ENCODE measurements around the gene SLC25A41. TPM values are rescaled to one million over a fixed set of nuclear protein-coding genes. Genes with fewer than 3 reads are reported as not detected.
"Not testable (repeated sequence)": the region's sequence is repeated elsewhere in the genome, so short reads cannot be mapped to it uniquely, and the experiment has no call there.

The SLC25A41 gene
- total RNA-seq, 1 experiment from 2014 or later: not detected

DNA sequence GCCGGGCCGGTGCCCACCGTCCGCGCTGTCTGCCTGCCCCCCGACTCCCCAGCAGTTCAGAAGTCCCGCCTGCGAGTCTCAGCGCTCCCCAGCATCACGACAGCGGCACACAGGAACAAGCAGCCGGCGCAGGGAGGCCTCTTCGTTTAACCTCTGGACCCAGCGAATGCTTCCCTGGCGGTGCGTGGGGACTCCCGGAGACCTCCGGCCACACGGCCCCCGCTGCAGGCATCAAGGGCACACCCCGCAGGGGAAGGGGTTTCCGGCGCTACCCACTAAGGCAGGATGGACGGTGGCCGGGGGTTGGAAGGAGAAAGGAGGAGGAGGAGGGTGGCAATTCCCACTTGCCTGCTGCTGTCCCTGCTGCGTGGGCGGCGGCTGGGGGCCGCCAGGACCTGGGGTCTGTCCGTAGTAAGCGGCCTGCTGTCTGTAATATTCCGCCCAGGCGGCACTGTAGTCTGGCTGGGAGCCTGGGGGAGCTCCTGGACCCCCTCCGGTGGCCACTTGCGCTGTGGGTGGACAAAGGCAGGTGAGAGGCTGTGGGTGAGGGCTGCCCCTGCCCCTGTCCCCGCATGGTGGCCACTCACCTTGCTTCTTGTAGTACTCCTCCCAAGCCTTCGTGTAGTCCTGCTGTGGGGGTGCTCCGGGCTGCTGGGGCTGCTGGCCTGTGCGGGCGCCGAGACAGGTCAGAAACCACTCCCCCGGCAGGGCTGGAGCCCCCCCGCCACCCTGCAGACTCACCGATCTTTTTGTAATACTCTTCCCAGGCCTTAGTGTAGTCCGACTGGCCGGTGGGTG lies 18.6 kb downstream of the SLC25A41 start:
- H3K27ac ChIP-seq: no peak overlapping the region
- DNase-seq (ENCODE audit: low read depth in 1 of 2, low spot score in 2 of 2): no peak
- no peaks in the 10 kb centered on the region for H3K4me1 ChIP-seq (replicated peaks)
- no peaks in the 10 kb centered on the region for H3K27me3 ChIP-seq (replicated peaks)
- no peaks in the 10 kb centered on the region for H3K9me3 ChIP-seq (replicated peaks)
- H3K4me3 ChIP-seq: no peak overlapping the region
- H3K36me3 ChIP-seq: peaks cover 72% of the 10 kb centered on the region

DNA sequence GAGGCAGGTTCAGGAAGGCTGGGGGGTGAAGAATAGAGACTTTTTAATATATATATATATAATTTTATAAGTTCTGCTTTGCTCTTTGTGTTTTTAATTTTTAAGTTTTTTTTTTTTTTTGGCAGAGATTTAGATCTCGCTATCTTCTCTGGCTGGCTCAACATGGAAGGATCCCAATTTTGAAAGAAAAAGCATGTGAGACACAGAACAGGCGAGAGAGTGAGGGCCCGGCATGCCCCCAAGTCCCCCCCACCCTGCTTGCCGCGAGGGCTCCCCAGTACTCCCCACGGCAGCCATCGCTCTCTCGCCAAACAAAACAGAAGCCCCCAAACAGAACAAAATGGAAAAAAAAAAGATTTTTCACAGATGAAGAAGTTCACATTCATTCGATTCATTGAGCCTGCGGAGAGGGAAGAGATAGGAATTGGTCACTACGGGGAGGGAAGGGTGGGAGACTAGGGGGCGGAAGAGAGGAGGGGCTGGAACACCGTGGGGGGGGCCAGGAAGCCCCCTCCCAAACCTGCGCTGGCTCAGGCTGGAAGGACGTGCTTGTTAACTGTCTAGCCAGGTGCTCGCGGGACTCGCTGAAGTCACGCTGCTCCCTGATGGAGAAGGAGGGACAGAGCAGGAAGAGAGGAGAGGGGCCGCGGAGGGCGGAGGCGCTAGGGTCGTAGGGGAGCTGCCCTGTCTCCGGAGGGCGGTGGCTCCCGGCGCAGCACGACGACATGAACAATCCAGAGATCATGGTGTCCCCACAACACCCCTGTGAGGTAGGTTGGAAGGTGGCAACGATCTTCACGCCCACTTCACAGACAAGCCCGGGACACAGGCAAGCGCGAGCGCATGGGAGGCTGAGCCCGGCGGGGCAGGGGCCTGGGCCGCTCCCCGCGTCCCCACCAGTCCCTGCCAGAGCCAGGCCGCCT lies 19.6 kb downstream of the SLC25A41 start:
- Histone ChIP-seq H3K4me1 (replicated peaks) (no peaks in the 10 kb centered on the region), H3K9me3 (replicated peaks) (no peaks in the 10 kb centered on the region), H3K4me3 (no peak overlapping the region), H3K27me3 (replicated peaks) (no peaks in the 10 kb centered on the region), H3K36me3 (peaks cover 61% of the 10 kb centered on the region), H3K27ac (no peak overlapping the region)
- DNase-seq (ENCODE audit: low read depth in 1 of 2, low spot score in 2 of 2): no peak

DNA sequence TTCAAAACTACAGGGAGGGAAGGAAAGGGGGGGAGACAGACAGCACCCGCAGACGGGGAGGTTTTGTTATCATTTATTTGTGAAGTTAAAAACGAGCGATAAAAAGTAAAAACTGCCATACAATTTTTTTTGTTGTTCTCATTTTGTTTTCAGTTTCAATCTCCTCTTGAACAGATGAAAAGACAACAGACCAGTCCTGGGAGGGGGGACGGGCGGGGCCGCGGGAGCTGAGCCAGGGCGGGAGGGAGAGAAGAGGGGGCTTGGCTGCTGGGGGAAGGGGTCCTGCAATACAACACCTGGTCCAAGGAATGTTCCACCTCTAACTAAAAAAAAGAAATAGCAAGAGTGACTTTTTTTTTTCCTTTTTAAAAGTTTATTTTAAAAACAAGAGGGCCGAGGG lies 20.3 kb downstream of the SLC25A41 start:
- Histone ChIP-seq H3K9me3 (replicated peaks) (no peaks in the 10 kb centered on the region), H3K27me3 (replicated peaks) (no peaks in the 10 kb centered on the region), H3K27ac (no peak overlapping the region), H3K4me3 (no peak overlapping the region), H3K4me1 (replicated peaks) (no peaks in the 10 kb centered on the region), H3K36me3 (peaks cover 55% of the 10 kb centered on the region)
- DNase-seq (ENCODE audit: low read depth in 1 of 2, low spot score in 2 of 2): no peak

DNA sequence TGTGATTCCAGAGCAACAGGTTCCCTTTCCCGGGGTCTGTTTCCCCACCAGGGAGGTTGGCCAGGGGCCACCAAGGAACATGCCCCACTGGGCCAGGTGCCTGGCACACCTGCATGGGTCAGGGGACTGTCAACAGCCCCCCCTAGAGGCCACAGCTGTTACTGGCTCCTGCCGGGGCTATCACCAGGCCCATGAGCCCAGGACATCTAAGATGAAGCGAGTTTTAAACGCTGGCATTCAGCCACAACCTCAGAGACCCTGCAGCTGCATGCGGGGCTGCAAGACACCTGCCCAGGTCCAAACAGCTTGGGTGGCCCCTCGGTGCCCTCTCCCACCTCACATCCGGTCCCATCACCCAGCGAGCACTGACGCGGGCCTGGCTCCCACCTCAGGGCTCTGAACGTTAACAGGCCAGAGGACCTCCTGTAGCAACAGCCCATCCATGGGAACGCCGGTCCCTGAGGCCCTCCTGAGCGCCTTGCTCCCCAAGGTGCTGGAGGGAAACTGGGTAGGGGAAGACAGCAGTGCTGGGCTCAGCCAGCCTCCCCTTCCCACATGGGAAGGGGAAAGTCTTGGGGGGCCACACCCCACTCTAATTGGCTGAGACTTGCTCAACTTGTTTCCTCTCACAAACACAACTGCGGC lies 21.0 kb downstream of the SLC25A41 start:
- no peak for DNase-seq (ENCODE audit: low read depth in 1 of 2, low spot score in 2 of 2)
- Histone ChIP-seq H3K4me1 (replicated peaks) (no peaks in the 10 kb centered on the region), H3K9me3 (replicated peaks) (no peaks in the 10 kb centered on the region), H3K36me3 (peaks cover 47% of the 10 kb centered on the region), H3K27me3 (replicated peaks) (no peaks in the 10 kb centered on the region), H3K27ac (no peak overlapping the region), H3K4me3 (no peak overlapping the region)

DNA sequence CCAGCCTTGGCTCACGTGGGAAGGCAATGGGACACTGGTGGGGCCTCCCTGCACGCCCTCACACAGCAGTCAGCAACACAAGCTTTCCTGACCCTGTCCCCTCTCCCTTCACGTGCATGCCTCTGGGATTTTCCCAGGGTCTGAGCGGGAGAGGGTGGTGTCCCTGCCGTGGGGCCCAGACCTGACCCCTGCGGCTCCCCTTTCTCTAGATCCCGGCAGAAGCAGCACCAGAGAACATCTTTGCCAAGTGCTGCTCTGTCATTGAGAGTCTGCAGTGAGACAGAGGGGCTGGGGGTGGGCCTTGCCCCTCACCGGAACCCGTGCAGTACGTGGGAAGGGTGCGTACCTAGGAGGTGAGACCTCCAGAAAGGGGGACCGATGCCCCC lies 21.5 kb downstream of the SLC25A41 start:
- no peaks in the 10 kb centered on the region for H3K4me1 ChIP-seq (replicated peaks)
- no peaks in the 10 kb centered on the region for H3K27me3 ChIP-seq (replicated peaks)
- no peak for DNase-seq (ENCODE audit: low read depth in 1 of 2, low spot score in 2 of 2)
- no peak overlapping the region for H3K4me3 ChIP-seq
- no peak overlapping the region for H3K27ac ChIP-seq
- H3K36me3 ChIP-seq: peaks cover 42% of the 10 kb centered on the region
- H3K9me3 ChIP-seq (replicated peaks): no peaks in the 10 kb centered on the region

GRCh38 chr19:6409346-6409745 lies 24.2 kb downstream of the SLC25A41 start:
- H3K36me3 ChIP-seq: peaks cover 16% of the 10 kb centered on the region
- H3K4me3 ChIP-seq: no peak overlapping the region
- no peaks in the 10 kb centered on the region for H3K9me3 ChIP-seq (replicated peaks)
- no peak overlapping the region for H3K27ac ChIP-seq
- H3K27me3 ChIP-seq (replicated peaks): no peaks in the 10 kb centered on the region
- DNase-seq (ENCODE audit: low read depth in 1 of 2, low spot score in 2 of 2): no peak
- H3K4me1 ChIP-seq (replicated peaks): no peaks in the 10 kb centered on the region

- no peaks in the 10 kb centered on the region for H3K27me3 ChIP-seq (replicated peaks)
Observed at GRCh38 chr19:6406401-6406800, 27.2 kb downstream of the SLC25A41 start.

DNA sequence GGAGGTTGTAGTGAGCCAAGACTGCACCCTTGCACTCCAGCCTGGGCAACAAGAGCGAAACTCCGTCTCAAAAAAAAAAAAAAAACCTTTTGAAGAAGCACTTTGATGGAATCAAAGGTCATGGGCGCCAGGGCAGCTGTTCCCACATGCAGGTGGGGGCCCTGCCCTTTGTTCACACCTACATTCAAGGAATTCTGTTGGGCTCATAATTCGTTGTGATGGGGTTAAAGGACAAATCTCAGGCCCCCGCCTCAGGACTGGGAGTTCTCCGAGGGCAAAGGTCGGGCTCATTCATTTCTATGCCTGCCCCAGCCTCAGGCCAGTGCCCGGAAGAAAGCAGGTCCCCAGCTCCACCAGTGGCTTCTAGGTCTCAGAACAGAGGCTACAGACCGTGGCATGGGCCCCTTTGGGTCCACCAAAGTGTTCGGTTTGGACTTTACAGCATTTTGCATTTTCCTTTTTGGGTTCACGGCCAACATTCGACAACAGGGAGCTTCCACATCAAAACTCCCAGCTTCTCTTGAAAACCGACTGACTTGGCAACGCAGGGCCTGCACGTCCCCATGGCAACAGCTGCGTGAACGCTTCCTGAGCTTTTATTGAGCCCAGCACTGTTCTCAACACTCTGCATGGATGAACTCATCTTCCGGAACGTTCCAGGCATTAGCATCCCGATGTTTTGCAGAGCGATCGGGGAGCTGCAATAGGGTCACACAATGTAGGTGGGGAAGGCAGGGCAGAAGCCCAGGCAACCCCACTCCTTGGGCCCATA lies 30.5 kb downstream of the SLC25A41 start:
- Histone ChIP-seq H3K27me3 (replicated peaks) (no peaks in the 10 kb centered on the region), H3K4me1 (replicated peaks) (no peaks in the 10 kb centered on the region)
- DNase-seq (ENCODE audit: low read depth in 1 of 2, low spot score in 2 of 2): no peak

More at GRCh38 chr19:6406401-6406800, 27.2 kb downstream of the SLC25A41 start:
- Histone ChIP-seq H3K4me1 (replicated peaks) (no peaks in the 10 kb centered on the region), H3K27ac (no peak overlapping the region), H3K36me3 (no peaks in the 10 kb centered on the region), H3K9me3 (replicated peaks) (no peaks in the 10 kb centered on the region), H3K4me3 (no peak overlapping the region)
- no peak for DNase-seq (ENCODE audit: low read depth in 1 of 2, low spot score in 2 of 2)

DNA sequence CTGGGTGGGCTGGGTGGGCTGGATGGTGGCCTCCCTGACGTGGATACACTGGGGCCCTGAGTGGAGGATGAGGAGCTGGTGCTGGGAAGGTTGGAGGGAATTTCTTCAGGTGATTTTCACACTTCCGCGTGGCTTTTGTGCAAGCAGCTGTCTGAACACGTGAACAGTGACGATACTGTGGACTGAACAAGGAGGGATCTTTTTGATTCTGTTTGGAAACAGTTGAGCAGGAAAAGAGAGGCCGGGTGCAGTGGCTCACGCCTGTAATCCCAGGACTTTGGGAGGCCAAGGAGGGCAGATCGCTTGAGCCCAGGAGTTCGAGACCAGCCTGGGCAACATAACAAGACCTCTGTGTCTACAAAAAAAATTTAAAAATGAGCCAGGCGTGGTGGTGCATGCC lies 31.5 kb downstream of the SLC25A41 start:
- no peak for DNase-seq (ENCODE audit: low read depth in 1 of 2, low spot score in 2 of 2)
- Histone ChIP-seq H3K27me3 (replicated peaks) (no peaks in the 10 kb centered on the region), H3K4me1 (replicated peaks) (no peaks in the 10 kb centered on the region), H3K27ac (no peak overlapping the region), H3K4me3 (no peak overlapping the region), H3K36me3 (no peaks in the 10 kb centered on the region), H3K9me3 (replicated peaks) (no peaks in the 10 kb centered on the region)

More for the DNA sequence above, 30.5 kb downstream of the SLC25A41 start:
- Histone ChIP-seq H3K9me3 (replicated peaks) (no peaks in the 10 kb centered on the region), H3K36me3 (no peaks in the 10 kb centered on the region), H3K4me3 (no peak overlapping the region), H3K27ac (no peak overlapping the region)

GRCh38 chr19:6400062-6400944 lies 33.3 kb downstream of the SLC25A41 start:
- H3K9me3 ChIP-seq (replicated peaks); H3K27ac ChIP-seq; H3K27me3 ChIP-seq (replicated peaks); H3K4me1 ChIP-seq (replicated peaks); H3K36me3 ChIP-seq; DNase-seq (ENCODE audit: low read depth in 1 of 2, low spot score in 2 of 2); H3K4me3 ChIP-seq: not testable (repeated sequence)

- peaks cover 14% of the 10 kb centered on the region; the same call in 1 of the 2 replicates for H3K36me3 ChIP-seq
- peaks cover 14% of the 10 kb centered on the region for H3K4me1 ChIP-seq (replicated peaks)
- no peaks in the 10 kb centered on the region for H3K9me3 ChIP-seq (replicated peaks)
- H3K4me3 ChIP-seq: no peak overlapping the region
- DNase-seq (ENCODE audit: low read depth in 1 of 2, low spot score in 2 of 2): no peak
- H3K27ac ChIP-seq: no peak overlapping the region
- H3K27me3 ChIP-seq (replicated peaks): no peaks in the 10 kb centered on the region
Observed at GRCh38 chr19:6396305-6396704, 37.3 kb downstream of the SLC25A41 start.

GRCh38 chr19:6394831-6395230 lies 38.7 kb downstream of the SLC25A41 start:
- no peaks in the 10 kb centered on the region for H3K9me3 ChIP-seq (replicated peaks)
- H3K4me3 ChIP-seq: no peak overlapping the region
- H3K27ac ChIP-seq: no peak overlapping the region
- H3K36me3 ChIP-seq: peaks cover 26% of the 10 kb centered on the region
- DNase-seq (ENCODE audit: low read depth in 1 of 2, low spot score in 2 of 2): no peak
- H3K4me1 ChIP-seq (replicated peaks): peaks cover 14% of the 10 kb centered on the region
- no peaks in the 10 kb centered on the region for H3K27me3 ChIP-seq (replicated peaks)

Data from SJSA1 (cell line).